Measurements from ENCODE around the gene OAS3.

The OAS3 gene

GRCh38 chr12:112967858-112968257 lies 29.6 kb downstream of the OAS3 start:
- Histone ChIP-seq H3K9me3 (ENCODE audit: control insufficient read depth, insufficient read depth, low read length) (no peaks in the 10 kb centered on the region), H3K27ac (ENCODE audit: low read depth, low read length) (no peak overlapping the region), H3K27me3 (ENCODE audit: control insufficient read depth, low read length) (no peaks in the 10 kb centered on the region), H3K9me2 (replicated peaks; ENCODE audit: control insufficient read depth, low read length) (no peaks in the 10 kb centered on the region), H3K79me2 (ENCODE audit: control insufficient read depth, low read length) (no peaks in the 10 kb centered on the region), H3F3A (ENCODE audit: control insufficient read depth, insufficient read depth) (no peaks in the 10 kb centered on the region), H4K20me1 (ENCODE audit: control insufficient read depth, insufficient read depth, low read depth, low read length) (no peaks in the 10 kb centered on the region), H3K4me2 (ENCODE audit: low read length) (no peak overlapping the region), H3K4me1 (ENCODE audit: control insufficient read depth, low read length) (peaks cover 14% of the 10 kb centered on the region), H3K36me3 (ENCODE audit: control insufficient read depth, low read length) (no peaks in the 10 kb centered on the region), H3K4me3 (ENCODE audit: low read length) (no peak overlapping the region)
- TF ChIP-seq EZH2phosphoT487 (IDR thresholded peaks at IDR 0.05; ENCODE audit: borderline replicate concordance, low read length) (no peak), CTCF (IDR thresholded peaks at IDR 0.05; ENCODE audit: low read depth, low read length, poor library complexity, severe bottlenecking) (no peak)

GRCh38 chr12:112969547-112970306 lies 31.5 kb downstream of the OAS3 start:
- H3K27me3 ChIP-seq (ENCODE audit: control insufficient read depth, low read length) = no peaks in the 10 kb centered on the region
- no peak overlapping the region for H3K4me2 ChIP-seq (ENCODE audit: low read length)
- H3K79me2 ChIP-seq (ENCODE audit: control insufficient read depth, low read length) = no peaks in the 10 kb centered on the region
- no peak overlapping the region for H3K27ac ChIP-seq (ENCODE audit: low read depth, low read length)
- peaks cover 5% of the 10 kb centered on the region; the same call in 1 of the 2 replicates for H3F3A ChIP-seq (ENCODE audit: control insufficient read depth, insufficient read depth)
- no peaks in the 10 kb centered on the region for H4K20me1 ChIP-seq (ENCODE audit: control insufficient read depth, insufficient read depth, low read depth, low read length)
- no peaks in the 10 kb centered on the region for H3K36me3 ChIP-seq (ENCODE audit: control insufficient read depth, low read length)
- H3K9me2 ChIP-seq (replicated peaks; ENCODE audit: control insufficient read depth, low read length) = no peaks in the 10 kb centered on the region
- H3K9me3 ChIP-seq (ENCODE audit: control insufficient read depth, insufficient read depth, low read length) = no peaks in the 10 kb centered on the region
- no peak overlapping the region for H3K4me3 ChIP-seq (ENCODE audit: low read length)
- peaks cover 23% of the 10 kb centered on the region for H3K4me1 ChIP-seq (ENCODE audit: control insufficient read depth, low read length)
- no peak for TF ChIP-seq EZH2phosphoT487 (IDR thresholded peaks at IDR 0.05; ENCODE audit: borderline replicate concordance, low read length)
- TF ChIP-seq CTCF (IDR thresholded peaks at IDR 0.05; ENCODE audit: low read depth, low read length, poor library complexity, severe bottlenecking) = no peak

- Histone ChIP-seq H4K20me1 (ENCODE audit: control insufficient read depth, insufficient read depth, low read depth, low read length) (no peaks in the 10 kb centered on the region), H3K4me1 (ENCODE audit: control insufficient read depth, low read length) (peaks cover 23% of the 10 kb centered on the region), H3K9me3 (ENCODE audit: control insufficient read depth, insufficient read depth, low read length) (no peaks in the 10 kb centered on the region), H3K79me2 (ENCODE audit: control insufficient read depth, low read length) (no peaks in the 10 kb centered on the region), H3F3A (ENCODE audit: control insufficient read depth, insufficient read depth) (peaks cover 5% of the 10 kb centered on the region; the same call in 1 of the 2 replicates), H3K27ac (ENCODE audit: low read depth, low read length) (no peak overlapping the region), H3K36me3 (ENCODE audit: control insufficient read depth, low read length) (no peaks in the 10 kb centered on the region), H3K27me3 (ENCODE audit: control insufficient read depth, low read length) (no peaks in the 10 kb centered on the region), H3K9me2 (replicated peaks; ENCODE audit: control insufficient read depth, low read length) (no peaks in the 10 kb centered on the region), H3K4me3 (ENCODE audit: low read length) (no peak overlapping the region), H3K4me2 (ENCODE audit: low read length) (no peak overlapping the region)
- no peak for TF ChIP-seq EZH2phosphoT487 (IDR thresholded peaks at IDR 0.05; ENCODE audit: borderline replicate concordance, low read length)
- TF ChIP-seq CTCF (IDR thresholded peaks at IDR 0.05; ENCODE audit: low read depth, low read length, poor library complexity, severe bottlenecking) = no peak
These were observed 32.1 kb downstream of the OAS3 start for GRCh38 chr12:112970391-112970790.

Measured in DOHH2 (cell line).